ENCODE measurements around the gene TEP1. TPM values are rescaled to one million over a fixed set of nuclear protein-coding genes. Genes with fewer than 3 reads are reported as not detected.

Gene TEP1
- total and polyA plus RNA-seq, 2 of the 13 experiments (the other 11 are each of a cell fraction or from before 2014, with no cell fraction given), result 11.0 to 12.8 TPM

- 0 out of 2 replicates have a peak, but pooled peaks have one; percentile 34 for TF ChIP-seq ZBTB10 (CRISPR knock-in tag; IDR thresholded peaks at IDR 0.05; ENCODE audit: borderline replicate concordance)
- TF ChIP-seq HES4 (CRISPR knock-in tag; IDR thresholded peaks at IDR 0.05; ENCODE audit: borderline replicate concordance), result peak; percentile 91
- TF ChIP-seq SETDB1 (CRISPR knock-in tag; IDR thresholded peaks at IDR 0.05; ENCODE audit: borderline replicate concordance), result no peak
- TF ChIP-seq KDM3A (CRISPR knock-in tag; IDR thresholded peaks at IDR 0.05; ENCODE audit: low read depth), result peak; percentile 74; the same call in 1 of the 2 replicates
- no peak for TF ChIP-seq ZNF17 (CRISPR knock-in tag; IDR thresholded peaks at IDR 0.05)
- TF ChIP-seq BCL6 (CRISPR knock-in tag; IDR thresholded peaks at IDR 0.05), result peak; percentile 68
- TF ChIP-seq ZBTB34 (CRISPR knock-in tag; IDR thresholded peaks at IDR 0.05), result no peak
- TF ChIP-seq NFIC (IDR thresholded peaks at IDR 0.05; ENCODE audit: low read length), result peak; percentile 57; the same call in 1 of the 2 replicates
- peak; percentile 71; the same call in 1 of the 2 replicates for TF ChIP-seq ZNF761 (CRISPR knock-in tag; conservative IDR thresholded peaks at IDR 0.05)
- TF ChIP-seq GATAD2A (CRISPR knock-in tag; IDR thresholded peaks at IDR 0.05), result peak; percentile 86
- TF ChIP-seq ZNF766 (CRISPR knock-in tag; IDR thresholded peaks at IDR 0.05; ENCODE audit: borderline replicate concordance), result peak; percentile 91; the same call in 1 of the 2 replicates
- TF ChIP-seq RXRA (CRISPR knock-in tag; IDR thresholded peaks at IDR 0.05), result no peak; the same call in none of the 2 replicates
- TF ChIP-seq GLI4 (CRISPR knock-in tag; IDR thresholded peaks at IDR 0.05; ENCODE audit: borderline replicate concordance), result 0 out of 2 replicates have a peak, but pooled peaks have one; percentile 41
- no peak for TF ChIP-seq SRSF1 (optimal IDR thresholded peaks at IDR 0.05; ENCODE audit: low read depth, low read length)
- TF ChIP-seq TP53 (CRISPR knock-in tag; conservative IDR thresholded peaks at IDR 0.05), result 0 out of 2 replicates have a peak, but pooled peaks have one; percentile 26
- no peak for TF ChIP-seq ZNF512 (CRISPR knock-in tag; IDR thresholded peaks at IDR 0.05)
- TF ChIP-seq PATZ1 (CRISPR knock-in tag; IDR thresholded peaks at IDR 0.05), result peak; percentile 53; the same call in 1 of the 2 replicates
- TF ChIP-seq NAIF1 (CRISPR knock-in tag; IDR thresholded peaks at IDR 0.05; ENCODE audit: borderline replicate concordance), result peak; percentile 78; the same call in 1 of the 2 replicates
- TF ChIP-seq ZNF547 (CRISPR knock-in tag; IDR thresholded peaks at IDR 0.05), result peak; percentile 91
- TF ChIP-seq ZNF446 (CRISPR knock-in tag; IDR thresholded peaks at IDR 0.05), result 0 out of 2 replicates have a peak, but pooled peaks have one; percentile 85
- no peak for TF ChIP-seq MBD4 (IDR thresholded peaks at IDR 0.05; ENCODE audit: borderline replicate concordance, low read length)
Observed at GRCh38 chr14:20461225-20462141, 48.2 kb upstream of the TEP1 start, which contains the start of gene PIP4P1 (continued).
